Heart left ventricle (tissue), 16 donors: ENCODE measurements around the gene HMG20B. TPM values are rescaled to one million over a fixed set of nuclear protein-coding genes. Genes with fewer than 3 reads are reported as not detected.

Experiments
- ATAC-seq, 4 donors: fragments of 200-7000 bp; cut with Tn5 transposase; one replicate each; pipeline ENCODE4 v1.9.1; 2020 to 2022; ENCODE audit warnings: moderate library complexity in 4 of 4, mild to moderate bottlenecking in 3 of 4, moderate number of reproducible peaks in 1 of 4
- DNase-seq, 5 donors: peaks; one replicate each; pipeline ENCODE4 v3.0.0-alpha.2; 2020
- H3K27ac ChIP-seq, 12 donors: fragments of 200-600 bp; sonication (generic) in 4 of 12; one replicate each; pipeline versions ENCODE4 v1.5.0 to v1.8.0; 2016 to 2022; ENCODE audit warnings: mild to moderate bottlenecking in 2 of 12
- H3K27me3 ChIP-seq, 9 donors: fragments of 200-600 bp; sonication (generic) in 2 of 9; one replicate each; pipeline versions ENCODE4 v1.5.1 to v1.8.0; 2016 to 2022; ENCODE audit warnings: mild to moderate bottlenecking in 3 of 9
- H3K36me3 ChIP-seq, 9 donors: fragments of 200-600 bp; sonication (generic) in 2 of 9; one replicate each; pipeline versions ENCODE4 v1.5.0 to v1.8.0; 2018 to 2022; ENCODE audit warnings: mild to moderate bottlenecking in 2 of 9
- H3K4me1 ChIP-seq, 12 donors: fragments of 200-600 bp; sonication (generic) in 4 of 12; one replicate each; pipeline versions ENCODE4 v1.5.0 to v1.8.0; 2016 to 2022; ENCODE audit warnings: mild to moderate bottlenecking in 3 of 12
- H3K4me3 ChIP-seq, 12 donors: fragments of 200-600 bp; sonication (generic) in 4 of 12; one replicate each; pipeline versions ENCODE4 v1.5.0 to v1.8.0; 2017 to 2022; ENCODE audit warnings: mild to moderate bottlenecking in 9 of 12, moderate library complexity in 4 of 12
- H3K9me3 ChIP-seq, 12 donors: fragments of 200-600 bp; sonication (generic) in 4 of 12; one replicate each; pipeline versions ENCODE4 v1.5.0 to v1.8.0; 2016 to 2022; ENCODE audit warnings: mild to moderate bottlenecking in 1 of 12
- POLR2A ChIP-seq, 2 donors: fragments of 450-650 bp; IDR thresholded peaks; one replicate each; pipeline ENCODE4 v1.6.1; 2017; ENCODE audit warnings: antibody characterized with exemption in 2 of 2, mild to moderate bottlenecking in 2 of 2, moderate library complexity in 2 of 2
- WGBS, 4 donors: extraction: QIAGEN DNeasy Blood & Tissue Kit in 2 of 4; methylation state at CpG; one replicate each; pipeline versions ENCODE4 v1.1.5 to v1.1.7; 2013 to 2018; 5-methylcytosine and 5-hydroxymethylcytosine counted together
- intact Hi-C, 10 donors: fragments of 100-400 bp; cut with DNase I; formaldehyde crosslinking; loops; one replicate each; pipeline versions ENCODE4 v1.11.1 to v1.14.2; 2022
- polyA plus RNA-seq, 2 donors: library from polyadenylated mRNA; stranded (reverse); fragments of 200-250 nt; gene quantifications; one replicate each; pipeline ENCODE4 v1.2.3, GENCODE V29; 2013
- total RNA-seq, 9 donors: library from RNA; depleted of rRNA in 2 of 9; stranded (reverse); fragments of >200 nt in 2 of 9; fragmentation: NEBNext Ultra II Directional in 3 of 9; extraction: Animal tissue kit (Norgen Biotek cat#: 25700) in 3 of 9; gene quantifications; one replicate each; pipeline versions ENCODE4 v1.1.0 to v1.2.4, GENCODE V29; 2016 to 2023
- TF ChIP-seq, protein P1 (sequence below), 12 donors: fragments of 200-600 bp; sonication (generic) in 4 of 12; IDR thresholded peaks; one replicate each; pipeline versions ENCODE4 v1.5.0 to v1.8.0; 2018 to 2022; ENCODE audit warnings: antibody characterized with exemption in 12 of 12, mild to moderate bottlenecking in 5 of 12
- donor health status: ischemic (EF 13 %, LVEDD 7.1; RV severe dilation, severe dysfunction).
- donor health status: healthy with polysubstance abuse.
- donor health status: DM: no; HTN: yes; CAD: no.
- donor health status: DM: no; HTN: no; CAD: no.
- donor health status: ischemic (EF 25% LVEDD 6.9; RV normal size, moderate dysfunction).
- donor health status: ischemic (EF 25% LVEDD 5.7; RV mildly dilated, moderate dysfunction).
- donor health status: healthy.
- donor health status: DM: yes; HTN: yes; CAD: no.
- donor health status: ischemic (EF 35%, LVEDD 5.7; RV mildly dilated, moderate dysfunction).
- donor health status: nonischemic (EF 11% LVEDD 7.7; RV severe dilation, severe dysfunction).
- donor health status: DM: yes; HTN: yes; CAD: no.
- donor health status: PGD.
- donor health status: ischemic (EF 29% LVEDD 5.4; RV normal size, mild dysfunction).
- donor health status: nonischemic (EF 23%, LVEDD 6.1; RV moderate dilation, normal function).

Gene HMG20B
- total and polyA plus RNA-seq, 11 donors, result 24.8 to 68.6 (median 42.1) TPM

DNA sequence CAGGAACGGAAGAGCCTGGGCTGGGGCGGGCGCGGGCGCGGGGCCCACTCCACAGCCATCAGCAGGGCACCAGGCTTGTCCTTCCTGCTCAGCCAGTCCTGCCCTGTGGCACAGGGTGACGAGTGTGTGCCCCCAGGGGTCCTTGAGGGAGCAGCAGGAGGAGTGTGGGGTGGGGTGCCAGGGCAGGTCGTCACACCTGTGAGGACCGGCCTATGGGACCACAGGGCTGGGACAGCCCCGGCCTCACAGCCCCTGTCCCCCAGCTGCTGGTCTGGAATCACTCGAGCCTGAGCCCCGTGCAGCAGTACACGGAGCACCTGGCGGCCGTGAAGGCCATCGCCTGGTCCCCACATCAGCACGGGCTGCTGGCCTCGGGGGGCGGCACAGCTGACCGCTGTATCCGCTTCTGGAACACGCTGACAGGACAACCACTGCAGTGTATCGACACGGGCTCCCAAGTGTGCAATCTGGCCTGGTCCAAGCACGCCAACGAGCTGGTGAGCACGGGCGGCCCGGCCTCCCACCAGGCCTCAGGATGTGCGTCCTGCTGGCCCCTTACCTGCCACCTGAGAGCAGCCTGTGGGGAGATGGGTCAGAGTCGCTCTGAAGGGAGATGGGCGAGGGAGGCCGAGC lies 40.5 kb upstream of the HMG20B start:
- Histone ChIP-seq H3K27me3 (no peaks in the 10 kb centered on the region), H3K27ac (no peak overlapping the region), H3K36me3 (peaks cover 0 to 75% (median 69%) of the 10 kb centered on the region in 9 donors), H3K9me3 (no peaks in the 10 kb centered on the region), H3K4me1 (peaks cover 0 to 9% (median 0%) of the 10 kb centered on the region in 12 donors), H3K4me3 (no peak overlapping the region)
- TF ChIP-seq, protein P1, sequence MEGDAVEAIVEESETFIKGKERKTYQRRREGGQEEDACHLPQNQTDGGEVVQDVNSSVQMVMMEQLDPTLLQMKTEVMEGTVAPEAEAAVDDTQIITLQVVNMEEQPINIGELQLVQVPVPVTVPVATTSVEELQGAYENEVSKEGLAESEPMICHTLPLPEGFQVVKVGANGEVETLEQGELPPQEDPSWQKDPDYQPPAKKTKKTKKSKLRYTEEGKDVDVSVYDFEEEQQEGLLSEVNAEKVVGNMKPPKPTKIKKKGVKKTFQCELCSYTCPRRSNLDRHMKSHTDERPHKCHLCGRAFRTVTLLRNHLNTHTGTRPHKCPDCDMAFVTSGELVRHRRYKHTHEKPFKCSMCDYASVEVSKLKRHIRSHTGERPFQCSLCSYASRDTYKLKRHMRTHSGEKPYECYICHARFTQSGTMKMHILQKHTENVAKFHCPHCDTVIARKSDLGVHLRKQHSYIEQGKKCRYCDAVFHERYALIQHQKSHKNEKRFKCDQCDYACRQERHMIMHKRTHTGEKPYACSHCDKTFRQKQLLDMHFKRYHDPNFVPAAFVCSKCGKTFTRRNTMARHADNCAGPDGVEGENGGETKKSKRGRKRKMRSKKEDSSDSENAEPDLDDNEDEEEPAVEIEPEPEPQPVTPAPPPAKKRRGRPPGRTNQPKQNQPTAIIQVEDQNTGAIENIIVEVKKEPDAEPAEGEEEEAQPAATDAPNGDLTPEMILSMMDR (IDR thresholded peaks at IDR 0.05), result no peak
- no peak for TF ChIP-seq POLR2A (IDR thresholded peaks at IDR 0.05)
- intact Hi-C loops, result no loop called here
- ATAC-seq (no peak), DNase-seq (no peak)
- WGBS, 4 donors, result 94 to 97% (median 95%) methylated on average over 19 to 33 of the region's 33 CpGs

DNA sequence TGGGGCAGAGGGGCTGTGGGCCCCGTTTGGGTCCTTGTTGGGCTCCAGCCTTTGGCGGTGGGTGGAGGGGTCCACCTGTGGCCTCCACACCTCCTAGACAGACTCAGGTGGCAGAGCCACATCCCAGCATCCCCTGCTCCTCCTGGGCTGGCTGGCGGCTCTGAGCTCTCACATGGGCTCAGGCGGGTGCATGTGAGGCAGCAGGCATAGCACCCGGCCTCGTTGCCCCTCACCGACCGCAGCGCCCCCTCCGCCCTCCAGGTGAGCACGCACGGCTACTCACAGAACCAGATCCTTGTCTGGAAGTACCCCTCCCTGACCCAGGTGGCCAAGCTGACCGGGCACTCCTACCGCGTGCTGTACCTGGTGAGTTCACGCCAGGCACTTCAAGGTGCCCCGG lies 39.7 kb upstream of the HMG20B start:
- DNase-seq (no peak), ATAC-seq (no peak)
- intact Hi-C loops, result no loop called here
- Histone ChIP-seq H3K9me3 (no peaks in the 10 kb centered on the region), H3K27ac (no peak overlapping the region), H3K4me1 (peaks cover 0 to 9% (median 0%) of the 10 kb centered on the region in 12 donors), H3K4me3 (no peak overlapping the region), H3K36me3 (peaks cover 0 to 68% (median 62%) of the 10 kb centered on the region in 9 donors), H3K27me3 (no peaks in the 10 kb centered on the region)
- 87 to 100% (median 93%) methylated on average over 4 to 17 of the region's 17 CpGs for WGBS, 4 donors
- no peak for TF ChIP-seq POLR2A (IDR thresholded peaks at IDR 0.05)
- TF ChIP-seq, protein P1 (IDR thresholded peaks at IDR 0.05), result no peak

DNA sequence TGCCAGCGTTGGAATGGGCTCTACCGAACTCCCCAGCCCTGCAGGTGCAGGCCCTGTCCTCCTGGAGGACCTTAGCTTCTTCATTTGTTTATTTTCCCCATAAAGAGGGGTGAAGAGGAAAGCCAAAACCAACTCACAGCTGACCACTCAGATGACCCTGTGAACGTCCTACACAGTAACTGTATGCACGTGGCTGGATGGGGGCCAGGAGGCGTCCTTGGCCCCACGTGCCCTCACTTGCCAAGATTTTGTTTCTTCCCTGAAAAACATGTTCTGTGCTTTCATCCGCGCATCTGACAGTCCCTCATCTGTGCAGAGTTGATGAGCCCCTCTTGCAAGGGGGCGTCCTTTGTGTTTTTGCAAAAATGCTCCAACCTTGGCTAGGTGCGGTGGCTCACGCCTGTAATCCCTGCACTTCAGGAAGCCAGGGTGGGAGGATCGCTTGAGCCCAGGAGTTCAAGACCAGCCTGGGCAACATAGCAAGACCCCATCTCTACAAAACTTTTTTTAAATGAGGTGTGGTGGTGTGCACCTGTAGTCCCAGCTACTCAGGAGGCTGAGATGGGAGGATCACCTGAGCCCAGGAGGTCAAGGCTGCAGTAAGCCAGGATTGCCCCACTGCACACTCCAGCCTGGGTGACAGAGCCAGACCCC lies 39.1 kb upstream of the HMG20B start:
- DNase-seq (no peak), ATAC-seq (no peak)
- no peaks in the 10 kb centered on the region for H3K9me3 ChIP-seq
- peaks cover 0 to 9% (median 0%) of the 10 kb centered on the region in 12 donors for H3K4me1 ChIP-seq
- 80 to 85% (median 85%) methylated on average over 12 of the region's 12 CpGs for WGBS, 4 donors
- peaks cover 0 to 66% (median 59%) of the 10 kb centered on the region in 9 donors for H3K36me3 ChIP-seq
- no peak for TF ChIP-seq POLR2A (IDR thresholded peaks at IDR 0.05)
- TF ChIP-seq, protein P1 (IDR thresholded peaks at IDR 0.05), result no peak
- no peaks in the 10 kb centered on the region for H3K27me3 ChIP-seq
- no peak overlapping the region for H3K27ac ChIP-seq
- intact Hi-C loops, result no loop called here
- no peak overlapping the region for H3K4me3 ChIP-seq

DNA sequence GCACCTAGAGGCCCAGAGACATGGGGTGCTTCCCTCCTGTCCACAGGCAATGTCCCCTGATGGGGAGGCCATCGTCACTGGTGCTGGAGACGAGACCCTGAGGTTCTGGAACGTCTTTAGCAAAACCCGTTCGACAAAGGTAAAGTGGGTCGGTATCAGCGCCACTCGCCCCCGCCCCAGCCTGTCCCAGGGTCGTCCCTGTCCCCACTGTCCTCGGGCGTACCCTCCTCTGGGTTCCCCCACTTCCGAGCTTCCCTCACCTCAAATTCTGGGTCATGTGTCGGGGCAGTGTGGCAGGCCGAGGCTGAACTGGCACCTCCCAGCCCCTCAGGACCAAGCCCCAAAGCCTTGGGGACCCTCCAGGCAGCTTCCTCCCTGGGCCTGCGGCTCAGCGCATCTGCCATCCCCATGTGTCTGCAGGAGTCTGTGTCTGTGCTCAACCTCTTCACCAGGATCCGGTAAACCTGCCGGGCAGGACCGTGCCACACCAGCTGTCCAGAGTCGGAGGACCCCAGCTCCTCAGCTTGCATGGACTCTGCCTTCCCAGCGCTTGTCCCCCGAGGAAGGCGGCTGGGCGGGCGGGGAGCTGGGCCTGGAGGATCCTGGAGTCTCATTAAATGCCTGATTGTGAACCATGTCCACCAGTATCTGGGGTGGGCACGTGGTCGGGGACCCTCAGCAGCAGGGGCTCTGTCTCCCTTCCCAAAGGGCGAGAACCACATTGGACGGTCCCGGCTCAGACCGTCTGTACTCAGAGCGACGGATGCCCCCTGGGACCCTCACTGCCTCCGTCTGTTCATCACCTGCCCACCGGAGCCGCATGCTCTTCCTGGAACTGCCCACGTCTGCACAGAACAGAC lies 38.1 kb upstream of the HMG20B start:
- no peaks in the 10 kb centered on the region for H3K27me3 ChIP-seq
- no peak overlapping the region for H3K27ac ChIP-seq
- peaks cover 0 to 69% (median 59%) of the 10 kb centered on the region in 9 donors for H3K36me3 ChIP-seq
- WGBS, 4 donors, result 91 to 94% (median 92%) methylated on average over 37 to 38 of the region's 38 CpGs
- ATAC-seq (no peak), DNase-seq (no peak)
- H3K9me3 ChIP-seq, result no peaks in the 10 kb centered on the region
- H3K4me3 ChIP-seq, result no peak overlapping the region
- TF ChIP-seq POLR2A (IDR thresholded peaks at IDR 0.05), result no peak
- TF ChIP-seq, protein P1 (IDR thresholded peaks at IDR 0.05), result no peak
- intact Hi-C loops, result no loop called here
- H3K4me1 ChIP-seq, result peaks cover 0 to 9% (median 0%) of the 10 kb centered on the region in 12 donors
